Vagina (tissue), 2 donors: ENCODE measurements around the gene RPA3.

Experiments
- CTCF ChIP-seq, 3 experiments: fragments of 450-650 bp in 2 of 3; fragments of 200-600 bp in 1 of 3; sonication (generic) in 1 of 3; IDR thresholded peaks; one replicate each; pipeline ENCODE4 v1.5.1; 2017 to 2019; ENCODE audit warnings: antibody characterized with exemption in 3 of 3, mild to moderate bottlenecking in 2 of 3, moderate library complexity in 2 of 3
- POLR2A ChIP-seq, 2 donors: fragments of 450-650 bp; IDR thresholded peaks; one replicate each; pipeline ENCODE4 v1.6.1; 2017; ENCODE audit warnings: antibody characterized with exemption in 2 of 2, mild to moderate bottlenecking in 2 of 2, moderate library complexity in 2 of 2
- POLR2AphosphoS5 ChIP-seq, 2 donors: sonication (generic); formaldehyde crosslinking; IDR thresholded peaks; one replicate each; pipeline ENCODE4 v1.9.0; 2017; ENCODE audit warnings: antibody characterized with exemption in 2 of 2, mild to moderate bottlenecking in 2 of 2, low read depth in 1 of 2; ENCODE audit not compliant: insufficient read depth in 1 of 2

- TF ChIP-seq CTCF (IDR thresholded peaks at IDR 0.05) = no peak
- no peak for TF ChIP-seq POLR2A (IDR thresholded peaks at IDR 0.05)
- no peak for TF ChIP-seq POLR2AphosphoS5 (IDR thresholded peaks at IDR 0.05; ENCODE audit: insufficient read depth in 1 of 2, low read depth in 1 of 2)
Observed at GRCh38 chr7:7662527-7662926, 55.9 kb downstream of the RPA3 start.
